ENCODE results near the gene NOL4L.

- TF ChIP-seq CTCF (IDR thresholded peaks at IDR 0.05; ENCODE audit: low read length), result no peak
- no peak for TF ChIP-seq EZH2 (IDR thresholded peaks at IDR 0.05; ENCODE audit: borderline replicate concordance, low read length)
Observed at GRCh38 chr20:32524829-32525501, 60.2 kb downstream of the NOL4L start.
